Kidney epithelial cell (primary cell): ENCODE measurements around the gene ZNF768. TPM values are rescaled to one million over a fixed set of nuclear protein-coding genes. Genes with fewer than 3 reads are reported as not detected.
"Not testable (repeated sequence)": the region's sequence is repeated elsewhere in the genome, so short reads cannot be mapped to it uniquely, and the experiment has no call there.

Source experiments
- DNase-seq: peaks from one replicate; pipeline ENCODE4 v3.0.0-alpha.2; 2010; ENCODE audit warnings: low read depth
- H3K27me3 ChIP-seq: 2 replicates; pipeline ENCODE4 v1.6.0; 2011; ENCODE audit warnings: low read length; ENCODE audit not compliant: control insufficient read depth, insufficient read depth
- H3K36me3 ChIP-seq: 2 replicates; pipeline ENCODE4 v1.5.1; 2011; ENCODE audit warnings: low read length; ENCODE audit not compliant: control insufficient read depth, insufficient read depth
- H3K4me3 ChIP-seq: 2 replicates; pipeline ENCODE4 v1.5.1; 2011; ENCODE audit warnings: low read depth, mild to moderate bottlenecking, control low read depth, low read length
- total RNA-seq: library from RNA; depleted of rRNA; stranded (reverse); fragments of >200 nt; gene quantifications from 2 replicates; pipeline ENCODE4 v1.2.3, GENCODE V29; 2015
- TF ChIP-seq, protein P1 (sequence below): IDR thresholded peaks from 2 replicates; pipeline ENCODE4 v1.5.1; 2011; ENCODE audit warnings: mild to moderate bottlenecking, moderate library complexity, low read length, control low read depth, inconsistent platforms; ENCODE audit not compliant: insufficient read depth, poor library complexity, severe bottlenecking

ZNF768 gene
- total RNA-seq, 1 donor from 2014 or later: 59.5 TPM

DNA sequence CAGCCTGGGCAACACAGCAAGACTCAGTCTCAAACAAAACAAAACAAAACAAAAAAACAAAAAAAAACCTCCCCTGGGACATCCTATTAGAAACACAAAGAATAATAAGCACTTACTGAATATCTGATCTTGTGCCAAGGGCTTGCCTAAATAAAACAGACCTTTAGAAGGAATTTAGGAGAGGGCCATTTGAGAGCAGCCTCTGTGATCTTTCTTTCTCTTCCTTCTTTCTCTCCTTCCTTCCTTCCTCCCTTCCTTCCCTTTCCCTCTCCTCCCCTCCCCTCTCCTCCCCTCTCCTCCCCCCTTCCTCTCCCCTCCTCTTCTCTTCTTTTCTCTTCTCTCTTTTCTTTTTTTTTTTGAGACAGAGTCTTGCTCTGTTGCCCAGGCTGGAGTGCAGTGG, 41.5 kb downstream of the ZNF768 start:
- no peak for DNase-seq
- Histone ChIP-seq H3K36me3 (no peaks in the 10 kb centered on the region), H3K4me3 (no peak overlapping the region), H3K27me3 (peaks cover 4% of the 10 kb centered on the region)
- TF ChIP-seq, protein P1, sequence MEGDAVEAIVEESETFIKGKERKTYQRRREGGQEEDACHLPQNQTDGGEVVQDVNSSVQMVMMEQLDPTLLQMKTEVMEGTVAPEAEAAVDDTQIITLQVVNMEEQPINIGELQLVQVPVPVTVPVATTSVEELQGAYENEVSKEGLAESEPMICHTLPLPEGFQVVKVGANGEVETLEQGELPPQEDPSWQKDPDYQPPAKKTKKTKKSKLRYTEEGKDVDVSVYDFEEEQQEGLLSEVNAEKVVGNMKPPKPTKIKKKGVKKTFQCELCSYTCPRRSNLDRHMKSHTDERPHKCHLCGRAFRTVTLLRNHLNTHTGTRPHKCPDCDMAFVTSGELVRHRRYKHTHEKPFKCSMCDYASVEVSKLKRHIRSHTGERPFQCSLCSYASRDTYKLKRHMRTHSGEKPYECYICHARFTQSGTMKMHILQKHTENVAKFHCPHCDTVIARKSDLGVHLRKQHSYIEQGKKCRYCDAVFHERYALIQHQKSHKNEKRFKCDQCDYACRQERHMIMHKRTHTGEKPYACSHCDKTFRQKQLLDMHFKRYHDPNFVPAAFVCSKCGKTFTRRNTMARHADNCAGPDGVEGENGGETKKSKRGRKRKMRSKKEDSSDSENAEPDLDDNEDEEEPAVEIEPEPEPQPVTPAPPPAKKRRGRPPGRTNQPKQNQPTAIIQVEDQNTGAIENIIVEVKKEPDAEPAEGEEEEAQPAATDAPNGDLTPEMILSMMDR: no peak

DNA sequence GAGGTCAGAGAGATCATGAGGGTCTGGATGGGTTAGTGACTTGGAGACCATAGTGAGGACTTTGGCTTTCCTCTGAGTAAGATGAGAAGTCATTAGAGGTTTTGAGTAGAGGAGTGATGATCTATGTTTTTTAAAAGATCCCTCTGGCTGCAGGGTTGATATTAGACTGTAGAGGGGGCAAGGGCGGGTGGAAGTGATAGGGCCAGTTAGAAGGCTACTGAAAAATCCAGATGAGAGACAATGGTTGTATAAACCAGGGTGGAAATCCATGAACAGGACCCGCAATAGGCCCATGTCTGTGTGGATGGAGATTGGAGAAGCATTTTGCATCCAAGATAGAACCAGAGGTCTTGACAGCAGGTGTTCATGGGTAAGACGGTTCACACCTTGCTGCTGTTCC, 44.0 kb downstream of the ZNF768 start:
- DNase-seq: no peak
- H3K27me3 ChIP-seq: peaks cover 4% of the 10 kb centered on the region
- H3K4me3 ChIP-seq: no peak overlapping the region
- TF ChIP-seq, protein P1: no peak
- no peaks in the 10 kb centered on the region for H3K36me3 ChIP-seq

DNA sequence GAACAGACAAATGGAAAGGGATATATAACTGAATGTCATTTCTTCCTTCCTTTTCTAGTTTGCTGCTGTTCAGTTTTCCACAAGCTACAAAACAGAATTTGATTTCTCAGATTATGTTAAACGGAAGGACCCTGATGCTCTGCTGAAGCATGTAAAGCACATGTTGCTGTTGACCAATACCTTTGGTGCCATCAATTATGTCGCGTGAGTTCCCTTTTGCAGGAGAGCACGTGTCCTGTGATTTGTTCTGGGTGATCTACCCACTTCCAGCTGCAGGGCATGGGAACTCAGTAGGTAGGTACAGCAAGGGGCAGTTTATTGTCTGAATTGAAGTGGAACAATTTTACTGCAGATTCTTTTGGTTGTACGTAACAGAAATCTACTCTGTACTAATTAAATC, 45.0 kb downstream of the ZNF768 start:
- no peak for DNase-seq
- no peak overlapping the region for H3K4me3 ChIP-seq
- TF ChIP-seq, protein P1: no peak
- H3K36me3 ChIP-seq: no peaks in the 10 kb centered on the region
- H3K27me3 ChIP-seq: peaks cover 4% of the 10 kb centered on the region

DNA sequence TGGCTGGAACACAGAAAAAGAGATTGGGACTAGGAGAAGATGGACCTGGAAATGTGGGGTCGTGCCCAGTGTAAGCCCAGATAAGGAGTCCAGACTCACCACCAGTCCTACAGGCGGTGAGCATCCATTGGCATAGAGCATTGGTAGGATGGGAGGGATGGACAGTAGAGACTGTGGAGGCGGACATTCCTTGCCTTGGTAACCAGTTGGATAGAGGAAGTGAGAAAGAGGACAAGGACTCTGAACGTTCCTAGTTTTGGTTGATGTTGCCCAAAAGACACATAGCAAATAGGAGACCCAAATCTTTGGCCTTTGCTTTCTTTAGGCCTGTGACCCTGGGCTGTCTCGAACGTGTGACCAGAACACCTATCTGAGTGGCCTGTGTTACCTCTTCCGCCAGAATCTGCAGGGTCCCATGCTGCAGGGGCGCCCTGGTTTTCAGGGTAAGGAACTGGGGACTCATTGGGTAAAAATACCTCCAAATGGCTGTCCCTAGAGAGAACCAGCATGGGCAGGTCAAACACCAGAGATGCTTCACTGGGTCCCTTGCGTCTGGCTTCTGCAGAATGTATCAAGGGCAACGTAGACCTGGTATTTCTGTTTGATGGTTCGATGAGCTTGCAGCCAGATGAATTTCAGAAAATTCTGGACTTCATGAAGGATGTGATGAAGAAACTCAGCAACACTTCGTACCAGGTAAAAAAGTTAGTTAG, 47.4 kb downstream of the ZNF768 start:
- Histone ChIP-seq H3K27me3 (peaks cover 14% of the 10 kb centered on the region), H3K36me3 (no peaks in the 10 kb centered on the region), H3K4me3 (no peak overlapping the region)
- DNase-seq: no peak
- TF ChIP-seq, protein P1: no peak

DNA sequence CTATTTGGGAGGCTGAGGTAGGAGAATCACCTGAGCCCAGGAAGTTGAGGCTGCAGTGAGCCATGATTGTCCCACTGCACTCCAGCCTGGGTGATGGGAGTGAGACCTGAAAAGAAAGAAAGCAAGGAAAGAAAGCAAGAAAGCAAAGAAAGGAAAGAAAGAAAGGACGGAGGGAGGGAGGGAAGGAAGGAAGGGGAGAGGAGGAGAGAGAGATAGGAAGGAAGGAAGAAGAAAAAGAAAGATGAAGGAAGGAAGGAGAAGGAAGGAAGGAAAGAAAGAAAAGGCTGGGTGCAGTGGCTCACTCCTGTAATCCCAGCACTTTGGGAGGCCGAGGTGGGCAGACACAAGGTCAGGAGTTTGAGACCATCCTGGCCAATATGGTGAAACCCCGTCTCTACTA, 48.6 kb downstream of the ZNF768 start:
- not testable (repeated sequence) for H3K4me3 ChIP-seq, DNase-seq, H3K36me3 ChIP-seq
- peaks cover 26% of the 10 kb centered on the region for H3K27me3 ChIP-seq

DNA sequence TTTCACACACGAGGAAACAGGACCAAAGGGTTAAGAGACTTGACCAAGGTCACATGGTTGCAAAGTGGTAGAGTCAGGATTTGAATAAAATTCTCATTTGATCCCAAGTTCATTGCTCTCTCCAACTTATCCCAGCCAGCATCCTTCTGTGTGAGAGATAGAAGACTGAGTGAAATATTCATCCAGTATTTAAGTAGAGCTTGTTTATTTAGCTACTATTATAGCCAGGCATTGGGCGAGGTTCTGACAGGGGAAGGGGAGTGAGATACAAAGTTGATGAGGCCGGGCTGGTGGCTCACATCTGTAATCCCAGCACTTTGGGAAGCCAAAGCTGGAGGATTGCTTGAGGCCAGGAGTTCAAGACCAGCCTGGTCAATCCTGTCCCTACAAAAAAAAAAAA, 49.4 kb downstream of the ZNF768 start:
- TF ChIP-seq, protein P1: no peak
- Histone ChIP-seq H3K36me3 (no peaks in the 10 kb centered on the region), H3K27me3 (peaks cover 30% of the 10 kb centered on the region), H3K4me3 (no peak overlapping the region)
- DNase-seq: no peak
